ENCODE measurements around the gene CDH13.

Gene CDH13

GRCh38 chr16:83400234-83400633 is 773.5 kb downstream of the CDH13 start:
- no peaks in the 10 kb centered on the region for H3K4me1 ChIP-seq (ENCODE audit: control insufficient read depth, insufficient read depth, low read length)
- no peak overlapping the region for H3K4me3 ChIP-seq (ENCODE audit: low read depth, low read length)
- TF ChIP-seq ZNF311 (tag by site-specific recombination; IDR thresholded peaks at IDR 0.05; ENCODE audit: borderline replicate concordance) = no peak
- TF ChIP-seq ZBTB1 (tag by site-specific recombination; IDR thresholded peaks at IDR 0.05) = no peak
- TF ChIP-seq ZNF24 (tag by site-specific recombination; IDR thresholded peaks at IDR 0.05) = no peak
- no peak for TF ChIP-seq ZNF624 (tag by site-specific recombination; IDR thresholded peaks at IDR 0.05)
- TF ChIP-seq ZSCAN4 (tag by site-specific recombination; IDR thresholded peaks at IDR 0.05) = no peak
- no peak for TF ChIP-seq GLIS2 (tag by site-specific recombination; IDR thresholded peaks at IDR 0.05)
- TF ChIP-seq ZNF521 (tag by site-specific recombination; IDR thresholded peaks at IDR 0.05) = no peak
- TF ChIP-seq ZFP3 (tag by site-specific recombination; IDR thresholded peaks at IDR 0.05; ENCODE audit: low read depth) = no peak
- no peaks in the 10 kb centered on the region for H3K9me3 ChIP-seq (ENCODE audit: control insufficient read depth, insufficient read depth, low read depth, low read length)
- ChIA-PET POLR2A (no interaction called here), CTCF (interaction anchor here (0.6 to 0.7 kb wide), 2 partner anchors 9 to 232 kb away, joined by 3 to 6 read pairs; no protein-coding TSS in a partner anchor)
- H3K27ac ChIP-seq (ENCODE audit: extremely low read depth, low read depth, low read length) = no peak overlapping the region
- no peaks in the 10 kb centered on the region for H3K36me3 ChIP-seq (ENCODE audit: control insufficient read depth in 2 of 2, insufficient read depth in 1 of 2, low read length in 2 of 2)

DNA sequence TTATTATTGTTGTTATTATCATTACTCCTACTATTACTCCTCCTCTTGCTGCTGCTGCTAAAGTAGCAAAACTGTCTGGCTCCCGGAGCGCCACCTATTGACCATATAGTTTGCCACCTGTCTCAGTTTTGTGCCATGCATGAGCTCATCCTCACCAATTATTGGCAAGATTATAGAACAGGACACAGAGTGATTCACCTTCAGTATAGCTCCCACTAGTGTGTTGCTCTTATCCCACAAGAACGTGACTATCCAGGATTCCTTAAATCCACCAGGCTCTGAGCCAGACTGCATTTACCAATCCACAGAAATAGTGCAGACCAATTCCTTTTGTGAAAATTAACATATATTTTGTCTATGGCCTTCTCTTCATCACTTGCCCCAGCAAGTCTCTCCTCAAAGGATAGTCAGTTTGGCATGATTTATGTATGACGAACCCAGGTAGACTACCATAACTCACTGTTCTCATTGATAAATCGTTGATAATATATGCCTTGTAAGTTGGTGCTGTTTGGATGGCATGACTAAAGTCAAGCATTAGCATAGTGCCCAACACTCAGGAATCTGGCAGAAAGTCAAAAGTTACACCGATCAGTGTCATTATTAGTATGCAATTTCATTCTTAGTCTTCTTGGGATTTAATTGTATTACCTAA is 775.5 kb downstream of the CDH13 start:
- no peak overlapping the region for H3K27ac ChIP-seq (ENCODE audit: extremely low read depth, low read depth, low read length)
- ChIA-PET CTCF (interaction anchor here (0.7 to 1.1 kb wide), 3 partner anchors 10 to 157 kb away, joined by 3 read pairs; no protein-coding TSS in a partner anchor), POLR2A (no interaction called here)
- H3K4me1 ChIP-seq (ENCODE audit: control insufficient read depth, insufficient read depth, low read length) = no peaks in the 10 kb centered on the region
- H3K4me3 ChIP-seq (ENCODE audit: low read depth, low read length) = no peak overlapping the region
- no peak for TF ChIP-seq CTCF (tag by site-specific recombination; IDR thresholded peaks at IDR 0.05)
- no peak for TF ChIP-seq GFI1B (tag by site-specific recombination; IDR thresholded peaks at IDR 0.05)
- no peak for TF ChIP-seq ZNF114 (tag by site-specific recombination; IDR thresholded peaks at IDR 0.05)
- no peak for TF ChIP-seq ZNF610 (tag by site-specific recombination; IDR thresholded peaks at IDR 0.05; ENCODE audit: borderline replicate concordance)
- TF ChIP-seq IKZF3 (tag by site-specific recombination; IDR thresholded peaks at IDR 0.05) = no peak
- TF ChIP-seq ZBTB20 (tag by site-specific recombination; IDR thresholded peaks at IDR 0.05) = no peak
- TF ChIP-seq ZNF843 (tag by site-specific recombination; IDR thresholded peaks at IDR 0.05) = no peak
- TF ChIP-seq GLIS1 (tag by site-specific recombination; IDR thresholded peaks at IDR 0.05) = no peak
- no peak for TF ChIP-seq YY2 (tag by site-specific recombination; IDR thresholded peaks at IDR 0.05)
- TF ChIP-seq, protein P1, sequence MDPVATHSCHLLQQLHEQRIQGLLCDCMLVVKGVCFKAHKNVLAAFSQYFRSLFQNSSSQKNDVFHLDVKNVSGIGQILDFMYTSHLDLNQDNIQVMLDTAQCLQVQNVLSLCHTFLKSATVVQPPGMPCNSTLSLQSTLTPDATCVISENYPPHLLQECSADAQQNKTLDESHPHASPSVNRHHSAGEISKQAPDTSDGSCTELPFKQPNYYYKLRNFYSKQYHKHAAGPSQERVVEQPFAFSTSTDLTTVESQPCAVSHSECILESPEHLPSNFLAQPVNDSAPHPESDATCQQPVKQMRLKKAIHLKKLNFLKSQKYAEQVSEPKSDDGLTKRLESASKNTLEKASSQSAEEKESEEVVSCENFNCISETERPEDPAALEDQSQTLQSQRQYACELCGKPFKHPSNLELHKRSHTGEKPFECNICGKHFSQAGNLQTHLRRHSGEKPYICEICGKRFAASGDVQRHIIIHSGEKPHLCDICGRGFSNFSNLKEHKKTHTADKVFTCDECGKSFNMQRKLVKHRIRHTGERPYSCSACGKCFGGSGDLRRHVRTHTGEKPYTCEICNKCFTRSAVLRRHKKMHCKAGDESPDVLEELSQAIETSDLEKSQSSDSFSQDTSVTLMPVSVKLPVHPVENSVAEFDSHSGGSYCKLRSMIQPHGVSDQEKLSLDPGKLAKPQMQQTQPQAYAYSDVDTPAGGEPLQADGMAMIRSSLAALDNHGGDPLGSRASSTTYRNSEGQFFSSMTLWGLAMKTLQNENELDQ (tag by site-specific recombination; IDR thresholded peaks at IDR 0.05; ENCODE audit: low read depth) = no peak
- TF ChIP-seq ZNF274 (IDR thresholded peaks at IDR 0.05; ENCODE audit: low read length) = no peak
- TF ChIP-seq ZNF274 (tag by site-specific recombination; IDR thresholded peaks at IDR 0.05; ENCODE audit: borderline replicate concordance) = no peak
- no peak for TF ChIP-seq ZNF324 (tag by site-specific recombination; IDR thresholded peaks at IDR 0.05)
- TF ChIP-seq ZNF157 (tag by site-specific recombination; IDR thresholded peaks at IDR 0.05) = no peak
- no peak for TF ChIP-seq ZNF664 (tag by site-specific recombination; IDR thresholded peaks at IDR 0.05)
- TF ChIP-seq ZFP3 (tag by site-specific recombination; IDR thresholded peaks at IDR 0.05; ENCODE audit: low read depth) = no peak
- H3K9me3 ChIP-seq (ENCODE audit: control insufficient read depth, insufficient read depth, low read depth, low read length) = no peaks in the 10 kb centered on the region
- H3K36me3 ChIP-seq (ENCODE audit: control insufficient read depth in 2 of 2, insufficient read depth in 1 of 2, low read length in 2 of 2) = no peaks in the 10 kb centered on the region

All from HEK293 (cell line).